ENCODE results near the gene KIRREL3. TPM values are rescaled to one million over a fixed set of nuclear protein-coding genes. Genes with fewer than 3 reads are reported as not detected.

KIRREL3 gene
- under 1 TPM in 2 of 3 donors, not detected in 1; 0.32 to 0.33 TPM for total RNA-seq

GRCh38 chr11:127000291-127000968 lies at the start of gene KIRREL3:
Gene KIRREL3 (minus strand): TSS chr11:127000770.
- Histone ChIP-seq H3K27me3 (peaks cover 6 to 71% of the 10 kb centered on the region in 2 donors), H3K36me3 (no peaks in the 10 kb centered on the region), H3K4me3 (peak within 1 kb of the TSS; percentile 44 to 62 (median 44)), H3K27ac (no peak within 1 kb of the TSS), H3K4me1 (no peaks in the 10 kb centered on the region), H3K9me3 (no peaks in the 10 kb centered on the region)
- intact Hi-C loops (cut with DNase I; ENCODE audit: low total_unique reads): no loop called here
- TF ChIP-seq POLR2A (IDR thresholded peaks at IDR 0.05) (no peak), POLR2AphosphoS5 (IDR thresholded peaks at IDR 0.05) (no peak), CTCF (IDR thresholded peaks at IDR 0.05) (no peak)
- no peak for DNase-seq (ENCODE audit: low spot score in 2 of 2)

- DNase-seq (ENCODE audit: low spot score in 2 of 2): no peak
- Histone ChIP-seq H3K27ac (no peak overlapping the region), H3K4me1 (no peaks in the 10 kb centered on the region), H3K27me3 (no peaks in the 10 kb centered on the region), H3K4me3 (no peak overlapping the region), H3K36me3 (no peaks in the 10 kb centered on the region), H3K9me3 (no peaks in the 10 kb centered on the region)
- intact Hi-C loops (cut with DNase I; ENCODE audit: low total_unique reads): no loop called here
- no peak for TF ChIP-seq POLR2AphosphoS5 (IDR thresholded peaks at IDR 0.05)
- TF ChIP-seq CTCF (IDR thresholded peaks at IDR 0.05): no peak
- TF ChIP-seq POLR2A (IDR thresholded peaks at IDR 0.05): no peak
Observed at GRCh38 chr11:127050186-127050585, 49.6 kb upstream of the KIRREL3 start.

GRCh38 chr11:127049486-127049885 lies 48.9 kb upstream of the KIRREL3 start:
- Histone ChIP-seq H3K4me3 (no peak overlapping the region), H3K4me1 (no peaks in the 10 kb centered on the region), H3K27ac (no peak overlapping the region), H3K9me3 (no peaks in the 10 kb centered on the region), H3K36me3 (no peaks in the 10 kb centered on the region), H3K27me3 (no peaks in the 10 kb centered on the region)
- no peak for DNase-seq (ENCODE audit: low spot score in 2 of 2)
- intact Hi-C loops (cut with DNase I; ENCODE audit: low total_unique reads): no loop called here
- TF ChIP-seq POLR2A (IDR thresholded peaks at IDR 0.05) (no peak), POLR2AphosphoS5 (IDR thresholded peaks at IDR 0.05) (no peak), CTCF (IDR thresholded peaks at IDR 0.05) (no peak)

- no peaks in the 10 kb centered on the region for H3K4me1 ChIP-seq
- no peaks in the 10 kb centered on the region for H3K9me3 ChIP-seq
- no peaks in the 10 kb centered on the region for H3K27me3 ChIP-seq
- H3K4me3 ChIP-seq: no peak overlapping the region
- intact Hi-C loops (cut with DNase I; ENCODE audit: low total_unique reads): no loop called here
- no peaks in the 10 kb centered on the region for H3K36me3 ChIP-seq
- DNase-seq (ENCODE audit: low spot score in 2 of 2): no peak
- no peak for TF ChIP-seq POLR2AphosphoS5 (IDR thresholded peaks at IDR 0.05)
- no peak for TF ChIP-seq CTCF (IDR thresholded peaks at IDR 0.05)
- no peak for TF ChIP-seq POLR2A (IDR thresholded peaks at IDR 0.05)
- no peak overlapping the region for H3K27ac ChIP-seq
Observed at GRCh38 chr11:127044535-127044934, 44.0 kb upstream of the KIRREL3 start.

- H3K27me3 ChIP-seq: no peaks in the 10 kb centered on the region
- no peak for TF ChIP-seq POLR2A (IDR thresholded peaks at IDR 0.05)
- DNase-seq (ENCODE audit: low spot score in 2 of 2): no peak
- H3K9me3 ChIP-seq: no peaks in the 10 kb centered on the region
- intact Hi-C loops (cut with DNase I; ENCODE audit: low total_unique reads): no loop called here
- no peak overlapping the region for H3K4me3 ChIP-seq
- H3K4me1 ChIP-seq: no peaks in the 10 kb centered on the region
- no peak overlapping the region for H3K27ac ChIP-seq
- no peaks in the 10 kb centered on the region for H3K36me3 ChIP-seq
Observed at GRCh38 chr11:127042445-127042844, 41.9 kb upstream of the KIRREL3 start.
